IPS-NIHi7 (cell line): ENCODE results near the gene ARFGEF3.
"Not testable (repeated sequence)": the region's sequence is repeated elsewhere in the genome, so short reads cannot be mapped to it uniquely, and the experiment has no call there.

Source experiments
- DNase-seq: peaks from one replicate; pipeline ENCODE4 v3.0.0; 2012; ENCODE audit warnings: mixed read lengths; ENCODE audit errors: extremely low spot score

ARFGEF3 gene

GRCh38 chr6:138349891-138350290 is 188.2 kb downstream of the ARFGEF3 start:
- no peak for DNase-seq

DNA sequence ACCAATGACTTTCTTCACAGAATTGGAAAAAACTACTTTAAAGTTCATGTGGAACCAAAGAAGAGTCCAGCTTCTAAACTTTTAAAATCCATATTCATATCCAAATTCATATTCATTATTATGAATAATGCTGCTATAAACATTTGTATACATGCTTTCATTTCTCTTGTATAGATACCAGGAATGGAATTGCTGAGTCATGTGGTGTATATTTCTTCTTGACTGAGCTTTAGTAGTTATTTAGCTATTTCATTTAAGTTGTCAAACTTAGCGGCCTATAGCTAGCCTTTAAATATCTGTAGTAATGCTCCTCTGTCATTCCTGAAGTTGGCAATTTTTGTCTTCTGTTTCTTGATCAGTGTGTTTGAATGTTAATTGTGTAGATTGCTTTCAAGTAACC is 196.2 kb downstream of the ARFGEF3 start:
- no peak for DNase-seq

- DNase-seq = not testable (repeated sequence)
Observed at GRCh38 chr6:138368684-138369083, 206.9 kb downstream of the ARFGEF3 start.

GRCh38 chr6:138370631-138371451 is 209.1 kb downstream of the ARFGEF3 start:
- no peak for DNase-seq

- no peak for DNase-seq
Observed at GRCh38 chr6:138371452-138371711, 209.6 kb downstream of the ARFGEF3 start.

DNA sequence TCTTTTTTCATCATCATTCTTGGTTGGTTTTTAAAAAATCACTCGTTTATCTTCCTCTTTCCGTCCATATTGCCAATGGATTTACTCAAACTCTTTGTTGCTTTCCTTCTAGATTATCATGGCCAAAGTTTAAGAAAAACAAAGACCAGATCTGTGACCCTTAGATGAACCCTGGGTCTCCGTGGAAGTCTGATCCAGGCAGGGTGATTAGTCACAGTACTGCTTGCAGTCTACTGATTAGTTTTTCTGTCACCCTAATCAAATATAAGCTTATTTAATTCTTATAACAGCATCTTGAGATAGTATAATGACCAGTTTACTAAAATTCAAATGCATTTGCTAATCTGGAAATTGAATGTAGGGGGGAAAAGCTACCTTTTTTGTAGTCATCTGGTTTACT is 210.0 kb downstream of the ARFGEF3 start:
- no peak for DNase-seq

DNA sequence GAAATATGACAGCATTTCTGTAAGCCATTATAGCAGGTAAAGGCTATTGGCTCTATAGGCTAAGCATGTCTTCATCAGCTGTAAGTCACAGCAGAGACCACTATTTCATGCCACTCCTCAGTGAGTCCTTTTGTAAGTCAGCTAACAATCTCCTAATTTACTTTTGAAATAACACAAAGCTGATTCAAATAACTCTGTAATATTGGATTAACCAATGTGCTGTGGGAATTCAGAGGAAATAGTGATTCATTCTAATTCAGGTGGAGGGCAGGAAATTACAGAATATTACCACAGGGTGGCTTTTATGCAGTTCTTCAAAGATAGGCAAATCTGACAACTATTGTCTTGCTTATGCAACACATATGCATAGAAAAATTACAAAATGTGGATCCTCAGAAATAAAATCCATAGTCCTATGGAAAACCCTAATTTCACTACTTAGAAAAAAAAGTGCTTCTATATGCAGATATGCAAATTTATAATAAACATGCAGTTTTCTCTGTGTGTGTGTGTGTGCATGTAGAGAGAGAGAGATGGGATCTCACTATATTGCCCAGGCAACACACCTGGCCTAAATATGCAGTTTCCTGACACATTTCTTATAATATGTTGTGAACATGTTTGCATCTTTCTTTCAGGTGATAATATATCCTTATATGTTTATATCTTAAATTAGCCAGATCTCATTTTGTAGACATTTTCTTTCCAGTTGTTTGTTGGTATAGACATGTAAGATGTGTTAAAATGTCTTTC is 211.1 kb downstream of the ARFGEF3 start:
- DNase-seq = no peak

DNA sequence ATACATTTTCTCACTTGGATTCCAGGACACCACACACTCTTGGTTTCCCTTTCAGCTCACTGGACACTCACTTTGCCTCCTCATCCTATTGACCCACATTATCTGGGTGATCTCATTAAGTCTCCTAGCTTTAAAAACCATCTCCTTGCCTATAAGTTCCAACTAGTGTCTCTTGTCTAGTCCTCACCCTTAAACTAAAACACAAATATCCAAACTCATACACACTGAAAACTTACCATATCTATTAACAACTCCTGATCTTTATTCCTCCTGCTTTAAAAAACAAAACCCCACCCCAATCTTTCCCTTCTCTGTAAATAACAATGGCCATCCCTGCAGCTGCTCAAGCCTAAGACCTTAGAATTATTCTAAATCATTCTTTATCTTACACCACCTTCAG is 212.5 kb downstream of the ARFGEF3 start:
- DNase-seq = no peak

DNA sequence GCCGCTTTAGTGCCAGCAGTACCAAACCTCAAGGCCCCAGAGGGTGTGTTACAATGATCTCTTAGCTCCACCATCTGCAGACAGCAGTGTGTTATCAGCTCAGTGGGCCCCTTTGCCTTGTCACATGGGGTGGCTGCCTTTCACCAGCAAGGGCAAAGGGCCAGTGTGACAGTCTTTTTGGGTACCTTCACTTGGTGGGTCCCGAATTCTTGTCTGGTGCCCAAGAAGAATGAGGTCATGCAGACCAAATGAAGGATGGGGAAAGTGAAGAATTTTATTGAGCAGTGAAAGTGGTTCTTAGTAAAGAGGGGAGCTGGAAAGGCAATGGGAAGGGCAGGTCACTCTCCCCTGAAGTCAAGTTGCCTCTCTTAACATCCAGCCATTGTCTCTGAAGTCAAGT is 213.1 kb downstream of the ARFGEF3 start:
- DNase-seq = no peak

DNA sequence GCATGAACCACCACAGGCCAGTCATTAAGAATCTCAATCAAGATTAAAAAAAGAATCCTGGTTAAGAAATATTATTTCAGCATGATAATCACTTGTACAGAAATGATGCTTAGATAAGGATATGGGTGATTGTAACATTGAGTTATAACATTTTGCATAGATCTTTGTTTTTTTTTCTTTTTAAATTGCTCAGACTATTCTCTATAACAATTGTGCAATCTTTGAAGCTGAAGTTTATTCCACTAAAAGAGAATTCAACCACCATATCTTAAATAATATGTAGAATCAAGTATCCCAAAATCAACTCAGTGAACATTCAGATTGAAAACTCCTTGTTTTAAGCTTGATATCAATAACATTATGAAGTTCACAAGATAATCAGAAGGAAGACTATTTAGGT is 215.3 kb downstream of the ARFGEF3 start:
- DNase-seq = no peak

GRCh38 chr6:138377844-138378243 is 216.1 kb downstream of the ARFGEF3 start, which contains the start of gene SMIM28:
Gene SMIM28, plus strand, starts transcription at chr6:138377905. Its CDS starts 168 bp downstream, at chr6:138378073.
- no peak for DNase-seq

DNA sequence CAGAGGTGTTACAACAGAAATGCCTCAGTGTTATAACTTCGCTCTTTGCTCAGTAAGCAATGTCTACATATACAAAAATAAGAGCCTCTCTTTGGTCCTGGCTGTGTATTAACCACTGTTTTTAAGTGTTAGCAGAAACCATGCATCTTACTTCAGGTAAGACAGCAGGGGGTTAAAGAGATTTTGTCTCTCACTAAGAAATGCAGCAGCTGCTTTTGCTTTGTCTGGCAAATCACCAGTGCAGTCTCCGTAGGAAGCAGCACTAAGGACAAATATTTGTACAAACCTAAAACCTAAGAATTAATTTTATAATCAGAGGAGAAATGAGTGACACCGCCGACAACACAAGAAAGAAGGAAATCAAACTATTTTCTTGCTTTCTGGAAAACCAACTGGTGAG is 216.7 kb downstream of the ARFGEF3 start:
- no peak for DNase-seq

GRCh38 chr6:138382498-138383265 is 220.9 kb downstream of the ARFGEF3 start:
- DNase-seq = peak; percentile 46

GRCh38 chr6:138383776-138384175 is 222.0 kb downstream of the ARFGEF3 start:
- no peak for DNase-seq

GRCh38 chr6:138386897-138387296 is 225.2 kb downstream of the ARFGEF3 start:
- DNase-seq = no peak

GRCh38 chr6:138387577-138388368 is 226.0 kb downstream of the ARFGEF3 start:
- no peak for DNase-seq

DNA sequence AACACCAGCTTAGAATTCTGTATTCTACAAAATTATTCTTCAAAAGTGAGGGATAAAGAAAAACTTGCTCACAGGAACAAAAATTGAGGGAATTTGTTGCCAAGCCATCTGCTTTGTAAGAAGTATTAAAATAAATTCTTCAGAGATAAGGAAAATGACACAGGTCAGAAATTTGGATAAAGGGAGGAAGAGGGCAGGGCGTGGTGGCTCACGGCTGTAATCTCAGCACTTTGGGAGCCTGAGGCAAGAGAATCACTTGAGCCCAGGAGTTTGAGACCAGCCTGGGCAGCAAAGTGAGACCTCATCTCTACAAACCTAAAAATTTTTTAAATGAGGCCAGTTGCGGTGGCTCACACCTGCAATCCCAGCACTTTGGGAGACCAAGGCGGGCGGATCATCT is 227.8 kb downstream of the ARFGEF3 start:
- DNase-seq = no peak
